HepG2 (cell line): ENCODE measurements around the gene CCM2L. TPM values are rescaled to one million over a fixed set of nuclear protein-coding genes. Genes with fewer than 3 reads are reported as not detected.

Experiments
- JUND ChIP-seq: sonication (generic); formaldehyde crosslinking; IDR thresholded peaks from 2 replicates; pipeline ENCODE4 v1.8.0; 2022; ENCODE audit warnings: mild to moderate bottlenecking, missing genetic modification reagents
- MAFK ChIP-seq, 2 experiments: IDR thresholded peaks in 1 of 2; conservative IDR thresholded peaks in 1 of 2; 2 replicates each; pipeline ENCODE4 v1.6.1; 2011; ENCODE audit warnings: improper control_type of control experiment in 2 of 2, low read length in 2 of 2
- MLX ChIP-seq: IDR thresholded peaks from 2 replicates; pipeline ENCODE4 v1.6.1; 2016
- NR2C2 ChIP-seq: sonication (generic); formaldehyde crosslinking; IDR thresholded peaks from 2 replicates; pipeline ENCODE4 v1.4.0; 2020; ENCODE audit warnings: missing genetic modification reagents, mild to moderate bottlenecking, moderate library complexity, borderline replicate concordance
- POLR2A ChIP-seq, 2 experiments: IDR thresholded peaks; 2 replicates each; pipeline ENCODE4 v1.6.1; 2011; ENCODE audit warnings: low read depth in 2 of 2, low read length in 2 of 2, mild to moderate bottlenecking in 1 of 2, moderate library complexity in 1 of 2; ENCODE audit not compliant: insufficient read depth in 1 of 2
- RORA ChIP-seq: sonication (generic); formaldehyde crosslinking; IDR thresholded peaks from 2 replicates; pipeline ENCODE4 v1.5.0; 2020; ENCODE audit warnings: mild to moderate bottlenecking, missing genetic modification reagents, moderate library complexity
- SRSF9 ChIP-seq: fragments of 200-400 bp; formaldehyde crosslinking; IDR thresholded peaks from 2 replicates; pipeline ENCODE4 v1.6.1; 2018; ENCODE audit warnings: borderline replicate concordance, mild to moderate bottlenecking, low read depth, low read length; ENCODE audit not compliant: insufficient read depth, poor library complexity, severe bottlenecking
- TBL1XR1 ChIP-seq: fragments of 150-350 bp; IDR thresholded peaks from 2 replicates; pipeline ENCODE4 v1.6.1; 2014; ENCODE audit warnings: borderline replicate concordance, low read length; ENCODE audit not compliant: partially characterized antibody
- THAP7 ChIP-seq: sonication (generic); formaldehyde crosslinking; IDR thresholded peaks from 2 replicates; pipeline ENCODE4 v1.8.1; 2023; ENCODE audit warnings: mild to moderate bottlenecking, missing genetic modification reagents
- ZBTB37 ChIP-seq: sonication (generic); formaldehyde crosslinking; IDR thresholded peaks from 2 replicates; pipeline ENCODE4 v1.4.0; 2020; ENCODE audit warnings: mild to moderate bottlenecking, missing genetic modification reagents
- ZNF3 ChIP-seq: IDR thresholded peaks from 2 replicates; pipeline ENCODE4 v1.7.0; 2017; ENCODE audit warnings: inconsistent platforms
- ZNF777 ChIP-seq: sonication (generic); formaldehyde crosslinking; IDR thresholded peaks from 2 replicates; pipeline ENCODE4 v1.4.0; 2020; ENCODE audit warnings: missing genetic modification reagents
- polyA plus RNA-seq, 8 experiments: library from polyadenylated mRNA; depleted of rRNA in 3 of 8; stranded (reverse) in 7 of 8; unstranded in 1 of 8; fragments of >200 nt; fragmentation: Illumina TruSeq in 4 of 8; extraction: Trizol in 4 of 8; gene quantifications; 2 replicates each; pipeline versions ENCODE4 v1.2.1 to v1.2.3, GENCODE V29; 2011 to 2016; ENCODE audit warnings: low read depth in 4 of 8, missing spikeins in 1 of 8, mixed read lengths in 1 of 8; ENCODE audit not compliant: insufficient read depth in 1 of 8
- total RNA-seq, 5 experiments: library from RNA; depleted of rRNA; stranded (reverse); fragments of >200 nt; fragmentation: Illumina TruSeq; extraction: Trizol; gene quantifications; 2 replicates each; pipeline ENCODE4 v1.2.3, GENCODE V29; 2016; ENCODE audit warnings: low read depth in 1 of 5
- TF ChIP-seq, protein P1 (sequence below): IDR thresholded peaks from 2 replicates; pipeline ENCODE4 v1.6.1; 2016; ENCODE audit warnings: low read depth, missing genetic modification reagents, missing compliant biosample characterization
- TF ChIP-seq, protein P2 (sequence below): IDR thresholded peaks from 2 replicates; pipeline ENCODE4 v1.6.1; 2016; ENCODE audit warnings: low read depth, control low read depth
- TF ChIP-seq, protein P3 (sequence below): sonication (generic); formaldehyde crosslinking; IDR thresholded peaks from 2 replicates; pipeline ENCODE4 v1.8.0; 2022; ENCODE audit warnings: mild to moderate bottlenecking, missing genetic modification reagents, moderate library complexity
- TF ChIP-seq, protein P4 (sequence below): sonication (generic); formaldehyde crosslinking; IDR thresholded peaks from 2 replicates; pipeline ENCODE4 v1.4.0; 2020; ENCODE audit warnings: missing genetic modification reagents, borderline replicate concordance

Gene CCM2L
- total and polyA plus RNA-seq, 2 of the 13 experiments (the other 11 are each of a cell fraction or from before 2014, with no cell fraction given), result 0.15 TPM; not detected in 1

- TF ChIP-seq ZBTB37 (CRISPR knock-in tag), result no peak
- TF ChIP-seq THAP7 (CRISPR knock-in tag), result no peak
- TF ChIP-seq SRSF9, result no peak
- no peak for TF ChIP-seq JUND (CRISPR knock-in tag)
- TF ChIP-seq, protein P1, sequence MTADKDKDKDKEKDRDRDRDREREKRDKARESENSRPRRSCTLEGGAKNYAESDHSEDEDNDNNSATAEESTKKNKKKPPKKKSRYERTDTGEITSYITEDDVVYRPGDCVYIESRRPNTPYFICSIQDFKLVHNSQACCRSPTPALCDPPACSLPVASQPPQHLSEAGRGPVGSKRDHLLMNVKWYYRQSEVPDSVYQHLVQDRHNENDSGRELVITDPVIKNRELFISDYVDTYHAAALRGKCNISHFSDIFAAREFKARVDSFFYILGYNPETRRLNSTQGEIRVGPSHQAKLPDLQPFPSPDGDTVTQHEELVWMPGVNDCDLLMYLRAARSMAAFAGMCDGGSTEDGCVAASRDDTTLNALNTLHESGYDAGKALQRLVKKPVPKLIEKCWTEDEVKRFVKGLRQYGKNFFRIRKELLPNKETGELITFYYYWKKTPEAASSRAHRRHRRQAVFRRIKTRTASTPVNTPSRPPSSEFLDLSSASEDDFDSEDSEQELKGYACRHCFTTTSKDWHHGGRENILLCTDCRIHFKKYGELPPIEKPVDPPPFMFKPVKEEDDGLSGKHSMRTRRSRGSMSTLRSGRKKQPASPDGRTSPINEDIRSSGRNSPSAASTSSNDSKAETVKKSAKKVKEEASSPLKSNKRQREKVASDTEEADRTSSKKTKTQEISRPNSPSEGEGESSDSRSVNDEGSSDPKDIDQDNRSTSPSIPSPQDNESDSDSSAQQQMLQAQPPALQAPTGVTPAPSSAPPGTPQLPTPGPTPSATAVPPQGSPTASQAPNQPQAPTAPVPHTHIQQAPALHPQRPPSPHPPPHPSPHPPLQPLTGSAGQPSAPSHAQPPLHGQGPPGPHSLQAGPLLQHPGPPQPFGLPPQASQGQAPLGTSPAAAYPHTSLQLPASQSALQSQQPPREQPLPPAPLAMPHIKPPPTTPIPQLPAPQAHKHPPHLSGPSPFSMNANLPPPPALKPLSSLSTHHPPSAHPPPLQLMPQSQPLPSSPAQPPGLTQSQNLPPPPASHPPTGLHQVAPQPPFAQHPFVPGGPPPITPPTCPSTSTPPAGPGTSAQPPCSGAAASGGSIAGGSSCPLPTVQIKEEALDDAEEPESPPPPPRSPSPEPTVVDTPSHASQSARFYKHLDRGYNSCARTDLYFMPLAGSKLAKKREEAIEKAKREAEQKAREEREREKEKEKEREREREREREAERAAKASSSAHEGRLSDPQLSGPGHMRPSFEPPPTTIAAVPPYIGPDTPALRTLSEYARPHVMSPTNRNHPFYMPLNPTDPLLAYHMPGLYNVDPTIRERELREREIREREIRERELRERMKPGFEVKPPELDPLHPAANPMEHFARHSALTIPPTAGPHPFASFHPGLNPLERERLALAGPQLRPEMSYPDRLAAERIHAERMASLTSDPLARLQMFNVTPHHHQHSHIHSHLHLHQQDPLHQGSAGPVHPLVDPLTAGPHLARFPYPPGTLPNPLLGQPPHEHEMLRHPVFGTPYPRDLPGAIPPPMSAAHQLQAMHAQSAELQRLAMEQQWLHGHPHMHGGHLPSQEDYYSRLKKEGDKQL, result no peak
- TF ChIP-seq ZNF3 (CRISPR knock-in tag), result no peak
- no peak for TF ChIP-seq POLR2A (IDR thresholded peaks at IDR 0.05; ENCODE audit: insufficient read depth in 1 of 2, low read depth in 2 of 2, low read length in 2 of 2)
- TF ChIP-seq MAFK (conservative IDR thresholded peaks at IDR 0.05 in 1 of 2, IDR thresholded peaks at IDR 0.05 in 1 of 2; ENCODE audit: low read length in 2 of 2), result no peak
- TF ChIP-seq NR2C2 (CRISPR knock-in tag), result peak; percentile 76
- TF ChIP-seq, protein P2, sequence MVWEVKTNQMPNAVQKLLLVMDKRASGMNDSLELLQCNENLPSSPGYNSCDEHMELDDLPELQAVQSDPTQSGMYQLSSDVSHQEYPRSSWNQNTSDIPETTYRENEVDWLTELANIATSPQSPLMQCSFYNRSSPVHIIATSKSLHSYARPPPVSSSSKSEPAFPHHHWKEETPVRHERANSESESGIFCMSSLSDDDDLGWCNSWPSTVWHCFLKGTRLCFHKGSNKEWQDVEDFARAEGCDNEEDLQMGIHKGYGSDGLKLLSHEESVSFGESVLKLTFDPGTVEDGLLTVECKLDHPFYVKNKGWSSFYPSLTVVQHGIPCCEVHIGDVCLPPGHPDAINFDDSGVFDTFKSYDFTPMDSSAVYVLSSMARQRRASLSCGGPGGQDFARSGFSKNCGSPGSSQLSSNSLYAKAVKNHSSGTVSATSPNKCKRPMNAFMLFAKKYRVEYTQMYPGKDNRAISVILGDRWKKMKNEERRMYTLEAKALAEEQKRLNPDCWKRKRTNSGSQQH, result no peak
- TF ChIP-seq MLX (CRISPR knock-in tag), result no peak
- TF ChIP-seq, protein P3, sequence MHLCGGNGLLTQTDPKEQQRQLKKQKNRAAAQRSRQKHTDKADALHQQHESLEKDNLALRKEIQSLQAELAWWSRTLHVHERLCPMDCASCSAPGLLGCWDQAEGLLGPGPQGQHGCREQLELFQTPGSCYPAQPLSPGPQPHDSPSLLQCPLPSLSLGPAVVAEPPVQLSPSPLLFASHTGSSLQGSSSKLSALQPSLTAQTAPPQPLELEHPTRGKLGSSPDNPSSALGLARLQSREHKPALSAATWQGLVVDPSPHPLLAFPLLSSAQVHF (CRISPR knock-in tag), result no peak
- no peak for TF ChIP-seq RORA (CRISPR knock-in tag)
- TF ChIP-seq, protein P4, sequence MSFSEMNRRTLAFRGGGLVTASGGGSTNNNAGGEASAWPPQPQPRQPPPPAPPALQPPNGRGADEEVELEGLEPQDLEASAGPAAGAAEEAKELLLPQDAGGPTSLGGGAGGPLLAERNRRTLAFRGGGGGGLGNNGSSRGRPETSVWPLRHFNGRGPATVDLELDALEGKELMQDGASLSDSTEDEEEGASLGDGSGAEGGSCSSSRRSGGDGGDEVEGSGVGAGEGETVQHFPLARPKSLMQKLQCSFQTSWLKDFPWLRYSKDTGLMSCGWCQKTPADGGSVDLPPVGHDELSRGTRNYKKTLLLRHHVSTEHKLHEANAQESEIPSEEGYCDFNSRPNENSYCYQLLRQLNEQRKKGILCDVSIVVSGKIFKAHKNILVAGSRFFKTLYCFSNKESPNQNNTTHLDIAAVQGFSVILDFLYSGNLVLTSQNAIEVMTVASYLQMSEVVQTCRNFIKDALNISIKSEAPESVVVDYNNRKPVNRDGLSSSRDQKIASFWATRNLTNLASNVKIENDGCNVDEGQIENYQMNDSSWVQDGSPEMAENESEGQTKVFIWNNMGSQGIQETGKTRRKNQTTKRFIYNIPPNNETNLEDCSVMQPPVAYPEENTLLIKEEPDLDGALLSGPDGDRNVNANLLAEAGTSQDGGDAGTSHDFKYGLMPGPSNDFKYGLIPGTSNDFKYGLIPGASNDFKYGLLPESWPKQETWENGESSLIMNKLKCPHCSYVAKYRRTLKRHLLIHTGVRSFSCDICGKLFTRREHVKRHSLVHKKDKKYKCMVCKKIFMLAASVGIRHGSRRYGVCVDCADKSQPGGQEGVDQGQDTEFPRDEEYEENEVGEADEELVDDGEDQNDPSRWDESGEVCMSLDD (CRISPR knock-in tag), result no peak
- no peak for TF ChIP-seq ZNF777 (CRISPR knock-in tag)
- TF ChIP-seq TBL1XR1, result no peak
Observed at GRCh38 chr20:32079655-32080109, 69.4 kb downstream of the CCM2L start (continued).
